ENCODE data around the gene PHYHD1. TPM values are rescaled to one million over a fixed set of nuclear protein-coding genes. Genes with fewer than 3 reads are reported as not detected.

PHYHD1 gene
- 1 to 10 TPM; 1.1 to 3.2 (median 3.1) TPM for total RNA-seq
- polyA plus RNA-seq = 1 to 10 TPM; 3.0 to 5.1 TPM
- 0.54 reads per million for total RNA-seq

DNA sequence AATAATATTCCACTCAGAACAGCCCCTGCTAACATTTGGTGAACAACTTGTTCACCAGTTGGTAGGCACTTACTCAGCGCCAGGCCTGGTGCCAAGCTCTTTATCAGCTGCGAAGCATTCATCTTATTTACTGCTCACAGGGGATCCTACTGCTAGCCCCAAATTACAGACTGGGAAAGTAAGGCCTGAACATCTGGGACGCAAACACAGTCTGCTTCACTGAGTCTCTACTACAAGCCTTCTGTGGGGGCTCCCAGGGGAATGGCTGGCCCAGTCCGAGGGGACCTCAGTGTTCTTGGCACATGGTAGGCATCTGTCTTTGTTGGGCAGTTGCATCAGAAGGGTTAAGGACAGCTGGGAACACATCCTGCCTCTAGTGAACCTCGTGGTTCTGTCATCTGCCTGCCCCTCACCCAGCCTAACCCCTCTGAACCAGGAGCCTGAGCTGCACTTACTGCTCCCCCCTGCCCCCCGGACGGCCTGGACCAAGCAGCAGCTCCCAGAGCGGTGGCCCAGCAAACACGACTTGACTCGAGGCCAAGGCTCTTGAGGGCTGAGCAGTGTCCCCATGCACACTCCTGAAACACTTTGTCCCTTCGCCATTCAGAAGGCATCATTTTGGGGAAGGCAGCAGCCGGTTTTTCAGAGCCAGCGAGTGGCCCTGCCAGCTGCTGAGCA, at the start of gene PHYHD1:
Gene PHYHD1, plus strand, starts transcription at position 602 of the 678 bp plus-strand sequence. CDS start 1,342 bp downstream, outside the sequence.
- peak within 1 kb of the TSS in 8 of 10 donors; percentile 32 to 77 (median 58) for H3K4me3 Mint-ChIP-seq

DNA sequence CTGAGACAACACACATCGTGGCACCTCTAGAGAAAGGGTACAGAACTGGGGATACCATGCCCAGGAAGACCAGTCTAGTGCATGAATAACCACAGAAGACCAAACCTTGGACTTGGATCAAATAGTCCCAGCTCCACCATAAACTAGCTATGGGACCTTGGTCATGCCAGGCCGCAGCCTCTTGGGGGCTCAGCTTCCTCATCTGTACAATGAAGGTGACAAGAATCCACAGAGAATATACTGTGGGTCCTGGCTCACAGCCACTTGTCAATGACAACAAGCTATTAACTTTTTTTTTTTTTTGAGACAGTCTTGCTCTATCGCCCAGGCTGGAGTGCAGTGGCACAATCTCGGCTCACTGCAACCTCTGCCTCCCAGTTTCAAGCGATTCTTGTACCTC, 42.9 kb upstream of the PHYHD1 start:
- H3K4me1 ChIP-seq (ENCODE audit: control insufficient read depth in 2 of 2, insufficient read depth in 2 of 2, low read length in 2 of 2) = peaks cover 0 to 9% of the 10 kb centered on the region in 2 donors
- H3K36me3 Mint-ChIP-seq = peaks cover 0 to 3% (median 0%) of the 10 kb centered on the region in 5 donors
- peaks cover 0 to 13% (median 0%) of the 10 kb centered on the region in 3 experiments for H3K36me3 ChIP-seq (ENCODE audit: control insufficient read depth in 2 of 3, insufficient read depth in 3 of 3, low read length in 3 of 3)
- no peaks in the 10 kb centered on the region for H3K27me3 ChIP-seq (ENCODE audit: control insufficient read depth in 2 of 2, insufficient read depth in 2 of 2, low read length in 2 of 2)
- H3K27me3 Mint-ChIP-seq = no peaks in the 10 kb centered on the region
- ChIA-PET CTCF (interaction anchor here (0.5 to 3.1 kb wide), 7 partner anchors 14 to 229 kb away, joined by 3 to 14 read pairs (median 5); partner anchors contain the start of gene ENDOG), POLR2A (interaction anchor here (0.7 to 1.3 kb wide), 5 partner anchors 21 to 59 kb away, joined by 3 to 6 read pairs (median 3); no protein-coding TSS in a partner anchor)
- H3K9me3 ChIP-seq (ENCODE audit: control insufficient read depth in 2 of 3, low read length in 3 of 3) = no peaks in the 10 kb centered on the region
- ATAC-seq (no peak), DNase-seq (no peak)
- no peaks in the 10 kb centered on the region for H3K9me3 Mint-ChIP-seq
- no peak overlapping the region for H3K4me3 ChIP-seq (ENCODE audit: low read length)
- H3K27ac ChIP-seq (ENCODE audit: low read depth, low read length) = no peak overlapping the region
- H3K4me3 Mint-ChIP-seq = peak overlapping the region in 1 of 10 donors; percentile 25
- H3K27ac Mint-ChIP-seq = peak overlapping the region in 1 of 9 donors; percentile 8
- peaks cover 15 to 49% (median 28%) of the 10 kb centered on the region in 7 donors for H3K4me1 Mint-ChIP-seq
- intact Hi-C loops (cut with micrococcal nuclease) = no loop called here

More for the DNA sequence above, at the start of gene PHYHD1:
- H3K27me3 ChIP-seq (ENCODE audit: control insufficient read depth in 2 of 2, insufficient read depth in 2 of 2, low read length in 2 of 2) = no peaks in the 10 kb centered on the region
- no peak within 1 kb of the TSS for H3K4me3 ChIP-seq (ENCODE audit: low read length)
- ChIA-PET CTCF (no interaction called here), POLR2A (interaction anchor here (1.0 to 3.1 kb wide), 4 partner anchors 12 to 59 kb away, joined by 3 to 14 read pairs (median 3); no protein-coding TSS in a partner anchor)
- peaks cover 0 to 6% of the 10 kb centered on the region in 2 donors for H3K4me1 ChIP-seq (ENCODE audit: control insufficient read depth in 2 of 2, insufficient read depth in 2 of 2, low read length in 2 of 2)
- peak within 1 kb of the TSS in 8 of 9 donors; percentile 4 to 83 (median 66) for H3K27ac Mint-ChIP-seq
- peaks cover 0 to 30% (median 11%) of the 10 kb centered on the region in 3 experiments for H3K36me3 ChIP-seq (ENCODE audit: control insufficient read depth in 2 of 3, insufficient read depth in 3 of 3, low read length in 3 of 3)
- H3K4me1 Mint-ChIP-seq = peaks cover 5 to 21% (median 9%) of the 10 kb centered on the region in 7 donors
- ATAC-seq (no peak), DNase-seq (no peak)
- H3K27ac ChIP-seq (ENCODE audit: low read depth, low read length) = no peak within 1 kb of the TSS
- peaks cover 0 to 20% (median 9%) of the 10 kb centered on the region in 5 donors for H3K36me3 Mint-ChIP-seq
- peaks cover 0 to 2% (median 0%) of the 10 kb centered on the region in 11 donors for H3K9me3 Mint-ChIP-seq
- no peaks in the 10 kb centered on the region for H3K9me3 ChIP-seq (ENCODE audit: control insufficient read depth in 2 of 3, low read length in 3 of 3)
- intact Hi-C loops (cut with micrococcal nuclease) = no loop called here
- H3K27me3 Mint-ChIP-seq = no peaks in the 10 kb centered on the region

- intact Hi-C loops (cut with micrococcal nuclease) = loop anchor here (1.0 to 10.0 kb wide), 24 partner anchors 10 to 632 kb away; partner anchors contain the start of genes COQ4 (in 2 of the 2), DOLK (in 2 of the 2), GOLGA2 (in 2 of the 2) and NUP188 (in 2 of the 2)
- DNase-seq (peak; percentile 95 to 99 (median 97)), ATAC-seq (peak; percentile 95)
- Mint-ChIP-seq H3K9me3 (no peaks in the 10 kb centered on the region), H3K27me3 (no peaks in the 10 kb centered on the region), H3K27ac (peak within 1 kb of the TSS; percentile 94 to 99 (median 97)), H3K4me1 (peaks cover 45 to 79% (median 61%) of the 10 kb centered on the region in 7 donors), H3K36me3 (peaks cover 0 to 28% (median 8%) of the 10 kb centered on the region in 5 donors), H3K4me3 (peak within 1 kb of the TSS; percentile 97 to 99 (median 98))
- Histone ChIP-seq H3K36me3 (ENCODE audit: control insufficient read depth in 2 of 3, insufficient read depth in 3 of 3, low read length in 3 of 3) (peaks cover 0 to 31% (median 0%) of the 10 kb centered on the region in 3 experiments), H3K27ac (ENCODE audit: low read depth, low read length) (peak within 1 kb of the TSS; percentile 95), H3K27me3 (ENCODE audit: control insufficient read depth in 2 of 2, insufficient read depth in 2 of 2, low read length in 2 of 2) (no peaks in the 10 kb centered on the region), H3K9me3 (ENCODE audit: control insufficient read depth in 2 of 3, low read length in 3 of 3) (no peaks in the 10 kb centered on the region), H3K4me3 (ENCODE audit: low read length) (peak within 1 kb of the TSS; percentile 94), H3K4me1 (ENCODE audit: control insufficient read depth in 2 of 2, insufficient read depth in 2 of 2, low read length in 2 of 2) (peaks cover 24 to 25% of the 10 kb centered on the region in 2 donors)
- ChIA-PET POLR2A (interaction anchor here (0.7 to 4.0 kb wide), 10 partner anchors 11 to 506 kb away, joined by 3 to 32 read pairs (median 4); partner anchors contain the start of genes ENDOG and SPTAN1), CTCF (interaction anchor here (0.9 to 2.6 kb wide), 8 partner anchors 16 to 48 kb away, joined by 3 to 11 read pairs (median 4); no protein-coding TSS in a partner anchor)
These were observed 38.7 kb upstream of the PHYHD1 start, which contains the start of the genes KYAT1 and LRRC8A for GRCh38 chr9:128881884-128882676. KYAT1 (minus strand) TSS chr9:128881950; CDS start chr9:128845405, 36,545 bp downstream. LRRC8A (plus strand) TSS chr9:128882133; CDS start chr9:128907165, 25,032 bp downstream.

- ATAC-seq (no peak), DNase-seq (peak in 1 of 9 donors; percentile 35)
- H3K27me3 ChIP-seq (ENCODE audit: control insufficient read depth in 2 of 2, insufficient read depth in 2 of 2, low read length in 2 of 2) = no peaks in the 10 kb centered on the region
- CTCF ChIA-PET = interaction anchor here (1.0 to 2.0 kb wide), 4 partner anchors 15 to 43 kb away, joined by 3 to 6 read pairs (median 4); no protein-coding TSS in a partner anchor
- H3K27me3 Mint-ChIP-seq = no peaks in the 10 kb centered on the region
- intact Hi-C loops (cut with micrococcal nuclease) = loop anchor here (1.0 to 10.0 kb wide), 24 partner anchors 9 to 633 kb away; partner anchors contain the start of genes COQ4 (in 2 of the 2), DOLK (in 2 of the 2), GOLGA2 (in 2 of the 2) and NUP188 (in 2 of the 2)
- peaks cover 0 to 32% (median 0%) of the 10 kb centered on the region in 3 experiments for H3K36me3 ChIP-seq (ENCODE audit: control insufficient read depth in 2 of 3, insufficient read depth in 3 of 3, low read length in 3 of 3)
- H3K4me3 Mint-ChIP-seq = peak overlapping the region; percentile 94 to 99 (median 98)
- POLR2A ChIA-PET = interaction anchor here (0.7 to 4.0 kb wide), 5 partner anchors 10 to 331 kb away, joined by 3 to 32 read pairs (median 5); partner anchors contain the start of gene SPTAN1
- peak overlapping the region; percentile 95 for H3K27ac ChIP-seq (ENCODE audit: low read depth, low read length)
- H3K4me3 ChIP-seq (ENCODE audit: low read length) = peak overlapping the region; percentile 92
- H3K4me1 Mint-ChIP-seq = peaks cover 47 to 84% (median 67%) of the 10 kb centered on the region in 7 donors
- peak overlapping the region; percentile 90 to 99 (median 97) for H3K27ac Mint-ChIP-seq
- H3K9me3 ChIP-seq (ENCODE audit: control insufficient read depth in 2 of 3, low read length in 3 of 3) = no peaks in the 10 kb centered on the region
- H3K36me3 Mint-ChIP-seq = peaks cover 0 to 26% (median 8%) of the 10 kb centered on the region in 5 donors
- H3K9me3 Mint-ChIP-seq = no peaks in the 10 kb centered on the region
- peaks cover 24 to 25% of the 10 kb centered on the region in 2 donors for H3K4me1 ChIP-seq (ENCODE audit: control insufficient read depth in 2 of 2, insufficient read depth in 2 of 2, low read length in 2 of 2)
These were observed 37.8 kb upstream of the PHYHD1 start for GRCh38 chr9:128882677-128883603.

DNA sequence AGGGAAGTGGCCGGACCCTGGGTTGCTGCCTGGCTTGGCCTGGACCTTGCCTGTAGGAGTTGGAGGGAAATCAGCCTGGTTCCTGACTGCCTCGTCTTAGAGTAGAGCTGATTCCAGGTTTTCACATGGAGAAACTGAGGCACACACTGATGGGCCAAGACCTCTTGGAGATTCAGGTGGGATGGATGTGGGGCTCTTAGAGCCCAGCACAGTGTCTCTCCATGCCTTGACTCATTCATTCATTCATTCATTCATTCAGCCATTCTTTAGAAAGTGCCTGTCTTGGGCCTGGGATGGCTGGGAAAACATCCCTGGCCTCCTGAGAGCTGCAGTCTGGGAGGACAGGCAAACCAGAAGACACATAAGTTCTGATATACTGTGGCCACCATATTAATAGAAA, 36.6 kb upstream of the PHYHD1 start:
- POLR2A ChIA-PET = interaction anchor here (0.6 to 4.0 kb wide), 5 partner anchors 9 to 43 kb away, joined by 3 to 22 read pairs (median 9); no protein-coding TSS in a partner anchor

More for the DNA sequence above, 36.6 kb upstream of the PHYHD1 start:
- Mint-ChIP-seq H3K27me3 (no peaks in the 10 kb centered on the region), H3K27ac (peak overlapping the region; percentile 46 to 97 (median 90)), H3K36me3 (peaks cover 0 to 28% (median 15%) of the 10 kb centered on the region in 5 donors), H3K4me3 (peak overlapping the region; percentile 94 to 99 (median 98)), H3K4me1 (peaks cover 46 to 87% (median 75%) of the 10 kb centered on the region in 7 donors), H3K9me3 (no peaks in the 10 kb centered on the region)
- CTCF ChIA-PET = interaction anchor here (1.2 to 2.2 kb wide), 2 partner anchors 20 to 44 kb away, joined by 3 to 5 read pairs; no protein-coding TSS in a partner anchor
- intact Hi-C loops (cut with micrococcal nuclease) = loop anchor here (5.0 to 10.0 kb wide), 5 partner anchors 43 to 607 kb away; partner anchors contain the start of genes GOLGA2 (in 2 of the 2), SWI5 (in 2 of the 2), CRAT (in 1 of the 2) and PTPA (in 1 of the 2)
- H3K36me3 ChIP-seq (ENCODE audit: control insufficient read depth in 2 of 3, insufficient read depth in 3 of 3, low read length in 3 of 3) = peaks cover 0 to 45% (median 0%) of the 10 kb centered on the region in 3 experiments
- no peaks in the 10 kb centered on the region for H3K27me3 ChIP-seq (ENCODE audit: control insufficient read depth in 2 of 2, insufficient read depth in 2 of 2, low read length in 2 of 2)
- no peaks in the 10 kb centered on the region for H3K9me3 ChIP-seq (ENCODE audit: control insufficient read depth in 2 of 3, low read length in 3 of 3)
- no peak for ATAC-seq
- peak overlapping the region; percentile 95 for H3K27ac ChIP-seq (ENCODE audit: low read depth, low read length)
- H3K4me1 ChIP-seq (ENCODE audit: control insufficient read depth in 2 of 2, insufficient read depth in 2 of 2, low read length in 2 of 2) = peaks cover 24 to 25% of the 10 kb centered on the region in 2 donors
- no peak for DNase-seq
- peak overlapping the region; percentile 35 for H3K4me3 ChIP-seq (ENCODE audit: low read length)
